Measurements from ENCODE around the gene NPTN. TPM values are rescaled to one million over a fixed set of nuclear protein-coding genes. Genes with fewer than 3 reads are reported as not detected.
"Not testable (repeated sequence)": the region's sequence is repeated elsewhere in the genome, so short reads cannot be mapped to it uniquely, and the experiment has no call there.

Gene NPTN
- total RNA-seq, 1 donor from 2014 or later = 100 TPM

GRCh38 chr15:73584699-73585420, 48.3 kb downstream of the NPTN start:
- no peak for DNase-seq (ENCODE audit: low read depth)

GRCh38 chr15:73583544-73583943, 49.6 kb downstream of the NPTN start:
- DNase-seq (ENCODE audit: low read depth) = no peak
- H3K4me3 ChIP-seq (ENCODE audit: low read depth, low read length) = no peak overlapping the region
- no peak for TF ChIP-seq CTCF (conservative IDR thresholded peaks at IDR 0.05; ENCODE audit: low read depth, low read length)

More at GRCh38 chr15:73584699-73585420, 48.3 kb downstream of the NPTN start:
- no peak for TF ChIP-seq CTCF (conservative IDR thresholded peaks at IDR 0.05; ENCODE audit: low read depth, low read length)
- no peak overlapping the region for H3K4me3 ChIP-seq (ENCODE audit: low read depth, low read length)

DNA sequence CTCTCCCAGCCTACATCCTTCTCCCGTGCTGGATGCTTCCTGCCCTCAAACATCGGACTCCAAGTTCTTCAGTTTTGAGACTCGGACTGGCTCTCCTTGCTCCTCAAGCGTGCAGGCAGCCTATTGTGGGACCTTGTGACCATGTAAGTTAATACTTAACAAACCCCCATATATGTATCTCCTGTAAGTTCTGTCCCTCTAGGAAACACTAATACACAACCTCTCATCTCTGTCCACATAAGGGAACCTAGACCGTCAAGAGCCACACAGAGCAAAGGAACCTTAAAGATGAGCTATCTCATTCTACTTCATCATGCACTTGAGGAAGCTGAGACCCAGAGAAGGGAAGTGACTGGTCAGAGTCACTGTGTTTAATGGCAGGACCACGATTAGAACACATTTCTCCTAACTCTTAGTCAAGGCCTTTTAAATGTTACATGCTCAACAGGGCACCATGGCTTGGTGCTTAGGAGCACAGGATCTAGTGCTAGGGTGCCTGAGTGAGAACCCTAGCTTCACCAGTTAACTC, 50.3 kb downstream of the NPTN start:
- TF ChIP-seq CTCF (conservative IDR thresholded peaks at IDR 0.05; ENCODE audit: low read depth, low read length) = no peak
- no peak for DNase-seq (ENCODE audit: low read depth)

DNA sequence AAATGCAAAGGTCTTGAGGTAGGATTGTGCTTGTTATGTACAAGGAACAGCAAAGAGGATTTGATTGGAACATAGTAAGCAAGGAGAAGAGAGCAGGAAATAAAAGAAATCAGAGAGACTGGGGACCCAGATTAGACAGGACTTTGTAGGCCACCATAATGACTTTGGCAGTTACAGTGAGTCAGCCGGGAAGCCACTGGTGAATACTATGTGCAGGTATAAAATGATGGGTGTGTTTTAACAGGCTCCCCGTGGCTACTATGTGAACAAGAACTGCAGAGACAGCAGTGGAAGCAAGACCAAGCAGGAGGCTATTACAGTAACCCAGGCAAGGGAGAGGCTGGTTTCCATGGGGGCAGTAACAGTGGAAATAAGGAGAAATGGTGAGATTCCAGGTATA, 55.2 kb downstream of the NPTN start:
- DNase-seq (ENCODE audit: low read depth) = no peak
- no peak for TF ChIP-seq CTCF (conservative IDR thresholded peaks at IDR 0.05; ENCODE audit: low read depth, low read length)
- H3K4me3 ChIP-seq (ENCODE audit: low read depth, low read length) = no peak overlapping the region

More for the DNA sequence above, 50.3 kb downstream of the NPTN start:
- no peak overlapping the region for H3K4me3 ChIP-seq (ENCODE audit: low read depth, low read length)

GRCh38 chr15:73577593-73577992, 55.6 kb downstream of the NPTN start:
- not testable (repeated sequence) for DNase-seq (ENCODE audit: low read depth)

GRCh38 chr15:73575636-73576247, 57.4 kb downstream of the NPTN start:
- DNase-seq (ENCODE audit: low read depth) = no peak

More at GRCh38 chr15:73577593-73577992, 55.6 kb downstream of the NPTN start:
- not testable (repeated sequence) for H3K4me3 ChIP-seq (ENCODE audit: low read depth, low read length)

More at GRCh38 chr15:73575636-73576247, 57.4 kb downstream of the NPTN start:
- no peak overlapping the region for H3K4me3 ChIP-seq (ENCODE audit: low read depth, low read length)
- TF ChIP-seq CTCF (conservative IDR thresholded peaks at IDR 0.05; ENCODE audit: low read depth, low read length) = no peak
